Measurements from ENCODE around the gene RERE. TPM values are rescaled to one million over a fixed set of nuclear protein-coding genes. Genes with fewer than 3 reads are reported as not detected.
"Not testable (repeated sequence)": the region's sequence is repeated elsewhere in the genome, so short reads cannot be mapped to it uniquely, and the experiment has no call there.

Gene RERE
- total RNA-seq, 1 donor from 2014 or later, result 215 TPM

DNA sequence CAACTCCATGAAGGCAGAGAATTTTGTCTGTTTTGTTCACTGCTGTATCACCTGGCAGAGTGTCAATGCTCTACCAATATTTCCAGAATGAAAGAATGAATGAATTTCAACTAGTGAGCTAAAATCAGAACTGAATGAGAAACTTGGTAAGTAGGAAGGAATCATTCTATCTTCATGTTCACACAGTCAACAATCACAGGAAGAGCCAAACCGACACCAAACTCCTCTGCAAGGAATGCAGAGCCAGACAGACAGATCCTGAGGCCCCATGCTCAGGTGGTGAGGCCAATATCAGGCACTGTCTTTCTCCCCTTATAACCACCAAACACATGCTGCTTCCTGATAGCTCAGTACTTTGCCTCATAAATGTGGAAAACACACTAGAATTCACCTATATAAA is 360.4 kb downstream of the RERE start:
- DNase-seq (ENCODE audit: low spot score), result no peak

DNA sequence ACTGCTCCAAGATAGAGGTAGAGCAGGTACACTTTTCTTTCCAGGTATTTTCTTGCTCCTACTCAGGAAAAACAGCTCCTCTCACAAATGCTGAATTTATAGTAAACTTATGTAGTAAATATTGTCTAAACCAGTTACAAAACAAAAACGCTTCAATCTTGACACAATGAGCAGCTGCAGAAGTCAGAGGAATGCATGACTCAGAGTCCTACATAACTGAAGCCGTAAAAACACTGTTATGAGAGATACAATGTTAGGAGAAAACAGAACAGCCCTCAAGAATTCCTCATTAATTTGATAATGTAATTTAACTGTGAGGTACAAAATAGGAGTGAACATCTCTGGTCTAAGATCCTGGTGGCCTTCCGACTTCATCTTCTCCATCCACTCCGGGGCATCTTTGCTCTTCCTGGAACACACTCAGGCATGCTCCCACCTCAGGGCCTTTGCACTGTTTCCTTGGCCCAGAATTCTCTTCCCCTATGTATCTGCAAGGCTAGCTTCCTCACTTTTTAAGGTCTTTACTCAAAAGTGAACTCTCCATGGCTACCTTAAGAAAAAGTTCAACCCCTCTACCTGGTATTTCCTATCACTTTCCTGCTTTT is 361.0 kb downstream of the RERE start:
- no peak for DNase-seq (ENCODE audit: low spot score)

DNA sequence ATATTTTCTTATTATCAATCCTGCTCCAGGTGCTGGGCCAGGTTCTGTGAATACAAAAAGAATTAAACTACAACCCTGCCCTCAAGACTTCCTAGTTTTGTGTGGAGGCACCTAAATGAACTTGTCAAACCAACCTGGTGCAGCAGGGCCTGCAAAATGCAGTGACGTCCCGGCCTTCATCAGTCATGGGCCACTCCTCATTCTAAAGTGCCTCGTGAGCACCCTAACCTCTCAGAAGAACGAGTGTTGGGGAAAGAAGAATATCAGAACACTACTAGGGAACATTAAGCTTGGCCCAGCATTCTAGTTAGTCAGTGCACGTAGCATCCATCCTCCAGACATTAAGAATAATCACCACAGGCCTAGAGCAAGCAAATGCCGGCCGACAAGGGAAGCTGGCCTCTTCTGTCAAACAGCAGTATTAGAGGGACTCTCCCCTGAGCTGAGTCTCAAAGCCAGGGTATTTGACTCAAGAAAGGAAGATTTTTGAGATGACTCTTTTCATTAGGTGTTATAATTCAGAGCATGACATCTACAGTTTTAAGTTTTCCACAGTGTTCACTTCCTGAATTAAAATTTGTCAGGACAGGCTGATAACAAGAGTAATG is 361.6 kb downstream of the RERE start:
- no peak for DNase-seq (ENCODE audit: low spot score)

DNA sequence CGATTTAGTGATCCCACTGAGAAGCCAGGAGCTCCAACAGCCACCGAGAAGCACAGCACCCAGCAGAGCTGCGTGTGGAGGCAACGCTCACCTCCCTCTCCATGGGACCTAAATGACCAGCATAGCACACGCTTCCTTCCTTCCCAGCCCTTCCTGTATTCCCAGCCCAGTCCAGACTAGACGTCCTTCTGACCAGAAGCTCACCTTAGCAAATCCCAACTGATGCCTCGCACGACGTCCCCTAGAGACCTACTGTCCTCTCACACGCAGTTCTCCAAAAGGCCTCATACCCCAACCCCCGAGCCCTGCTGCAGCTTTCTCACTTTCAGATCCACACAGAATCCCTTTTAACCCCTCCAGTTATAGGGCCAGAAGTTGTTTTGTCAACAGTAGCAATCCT is 367.1 kb downstream of the RERE start:
- DNase-seq (ENCODE audit: low spot score), result no peak

DNA sequence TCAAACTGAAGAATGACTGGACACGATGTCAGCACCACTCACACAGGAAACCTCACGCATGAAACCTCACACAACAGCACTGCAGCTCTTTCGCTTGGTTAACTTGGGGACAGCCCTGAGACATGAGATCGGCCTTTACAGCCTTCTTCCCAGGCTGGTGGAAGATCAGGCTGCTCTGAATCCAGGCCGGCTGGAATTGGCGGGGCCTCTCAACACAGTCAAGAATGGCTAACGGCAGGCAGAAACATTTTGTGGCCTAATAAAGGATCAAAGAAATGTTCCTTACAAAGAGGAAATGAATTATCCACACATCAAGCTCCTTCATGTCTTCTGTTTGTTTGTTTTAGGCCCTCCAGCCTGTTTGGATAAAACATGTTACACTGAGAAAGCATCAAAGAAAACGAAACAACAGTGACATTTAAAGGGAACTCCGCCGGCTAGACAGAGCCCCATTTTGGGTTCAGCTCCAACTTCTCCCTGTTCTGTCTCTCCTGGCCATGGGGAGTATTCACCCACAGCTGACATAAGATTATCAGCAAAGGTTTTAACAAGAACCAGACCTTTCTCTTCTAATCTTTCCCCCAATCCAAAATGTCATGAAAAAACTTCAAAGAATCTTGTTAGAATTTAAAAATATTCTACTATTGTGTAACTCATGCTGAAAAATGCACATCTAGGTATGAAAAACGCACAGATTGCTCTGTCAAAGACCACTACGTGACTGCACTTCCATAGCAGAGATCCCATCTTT is 368.4 kb downstream of the RERE start:
- no peak for DNase-seq (ENCODE audit: low spot score)

DNA sequence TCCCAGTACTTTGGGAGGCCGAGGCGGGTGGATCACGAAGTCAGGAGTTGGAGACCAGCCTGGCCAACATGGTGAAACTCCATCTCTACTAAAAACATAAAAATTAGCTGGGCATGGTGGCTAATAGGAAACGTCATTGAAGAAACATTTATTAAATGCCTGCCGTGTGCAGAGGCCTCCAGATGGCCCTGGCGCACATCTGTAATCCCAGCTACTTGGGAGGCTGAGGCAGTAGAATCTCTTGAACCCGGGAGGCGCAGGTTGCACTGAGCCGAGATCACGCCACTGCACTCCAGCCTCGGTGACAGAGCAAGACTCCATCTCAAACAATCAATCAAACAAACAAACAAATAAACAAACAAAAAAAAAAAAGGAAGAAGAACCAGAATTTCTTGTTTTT is 368.9 kb downstream of the RERE start:
- not testable (repeated sequence) for DNase-seq (ENCODE audit: low spot score)

DNA sequence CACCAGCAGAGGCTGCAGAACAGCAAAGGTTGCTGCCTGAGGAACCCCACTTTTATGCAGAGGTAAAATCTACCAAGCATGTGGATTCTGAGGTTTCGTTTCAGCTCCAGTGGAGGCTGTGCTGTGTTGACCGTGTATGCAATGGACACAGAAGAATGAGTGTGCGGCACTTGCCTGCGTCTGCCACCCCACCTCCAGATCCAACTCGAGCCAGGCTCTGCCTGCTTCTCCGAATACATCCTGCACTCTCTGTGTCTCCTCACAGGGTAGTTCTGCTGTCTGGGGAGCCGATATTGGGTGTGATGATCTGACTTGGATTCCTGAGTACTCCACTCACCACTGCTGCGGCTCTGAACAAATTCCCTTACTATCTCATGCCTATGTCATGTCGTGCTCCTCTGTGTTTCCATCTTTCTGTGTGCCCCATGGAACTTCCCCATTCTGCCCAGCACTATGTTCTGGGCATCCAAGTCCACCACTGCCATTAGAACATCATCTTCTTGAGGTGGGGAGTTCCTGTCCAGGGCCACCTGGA is 369.8 kb downstream of the RERE start:
- no peak for DNase-seq (ENCODE audit: low spot score)

DNA sequence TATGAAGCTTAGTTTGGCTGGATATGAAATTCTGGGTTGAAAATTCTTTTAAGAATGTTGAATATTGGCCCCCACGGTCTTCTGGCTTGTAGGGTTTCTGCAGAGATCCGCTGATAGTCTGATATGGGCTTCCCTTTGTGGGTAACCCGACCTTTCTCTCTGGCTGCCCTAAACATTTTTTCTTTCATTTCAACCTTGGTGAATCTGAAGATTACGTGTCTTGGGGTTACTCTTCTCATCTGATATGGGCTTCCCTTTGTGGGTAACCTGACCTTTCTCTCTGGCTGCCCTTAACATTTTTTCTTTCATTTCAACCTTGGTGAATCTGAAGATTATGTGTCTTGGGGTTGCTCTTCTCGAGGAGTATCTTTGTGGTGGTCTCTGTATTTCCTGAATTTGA is 371.3 kb downstream of the RERE start:
- DNase-seq (ENCODE audit: low spot score), result not testable (repeated sequence)

DNA sequence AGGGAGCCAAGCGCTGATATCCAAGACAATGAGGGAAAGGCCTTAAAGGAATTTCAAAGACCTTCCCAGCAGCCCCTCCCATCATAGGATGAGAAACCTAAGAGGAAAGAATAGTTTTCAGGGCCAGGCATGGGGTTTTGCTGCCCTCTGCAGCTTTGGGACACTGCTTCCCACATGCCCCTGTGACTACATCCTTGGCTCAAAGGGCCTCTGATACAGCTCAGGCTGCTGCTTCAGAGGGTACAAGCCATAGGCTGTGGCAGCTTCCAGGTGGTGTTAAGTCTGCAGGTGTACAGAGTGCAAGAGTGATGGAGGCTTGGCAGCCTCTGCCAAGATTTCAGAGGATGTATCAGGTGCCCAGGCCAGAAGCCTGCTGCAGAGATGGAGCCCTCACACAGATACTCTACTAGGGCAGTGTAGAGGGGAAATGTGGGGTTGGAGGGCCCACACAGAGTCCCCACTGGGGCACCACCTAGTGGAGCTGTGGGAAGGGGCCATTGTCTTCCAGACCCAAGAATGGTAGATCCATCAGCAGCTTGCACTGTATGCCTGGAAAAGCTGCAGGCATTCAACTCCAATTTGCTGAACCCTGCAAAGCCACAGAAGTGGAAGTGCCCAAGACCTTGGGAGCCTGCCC is 373.8 kb downstream of the RERE start:
- no peak for DNase-seq (ENCODE audit: low spot score)

DNA sequence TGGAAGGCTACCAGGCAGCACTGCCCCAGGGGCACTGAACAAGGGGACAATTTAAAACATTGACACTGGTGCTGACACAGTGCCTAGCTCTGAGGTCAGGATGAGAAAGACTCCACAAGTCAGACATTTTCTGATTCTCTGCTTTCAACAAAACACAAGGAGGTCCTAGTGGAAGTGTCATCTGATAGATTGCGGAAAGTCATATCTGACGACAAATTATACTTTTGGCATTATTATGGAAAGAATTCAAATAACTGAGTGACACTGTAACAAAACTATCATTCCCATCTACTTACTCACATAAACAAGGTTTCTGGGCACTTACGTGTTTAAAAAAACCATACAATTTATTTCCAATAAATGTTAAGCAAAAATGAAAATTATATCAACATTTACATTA is 376.0 kb downstream of the RERE start:
- DNase-seq (ENCODE audit: low spot score), result no peak

DNA sequence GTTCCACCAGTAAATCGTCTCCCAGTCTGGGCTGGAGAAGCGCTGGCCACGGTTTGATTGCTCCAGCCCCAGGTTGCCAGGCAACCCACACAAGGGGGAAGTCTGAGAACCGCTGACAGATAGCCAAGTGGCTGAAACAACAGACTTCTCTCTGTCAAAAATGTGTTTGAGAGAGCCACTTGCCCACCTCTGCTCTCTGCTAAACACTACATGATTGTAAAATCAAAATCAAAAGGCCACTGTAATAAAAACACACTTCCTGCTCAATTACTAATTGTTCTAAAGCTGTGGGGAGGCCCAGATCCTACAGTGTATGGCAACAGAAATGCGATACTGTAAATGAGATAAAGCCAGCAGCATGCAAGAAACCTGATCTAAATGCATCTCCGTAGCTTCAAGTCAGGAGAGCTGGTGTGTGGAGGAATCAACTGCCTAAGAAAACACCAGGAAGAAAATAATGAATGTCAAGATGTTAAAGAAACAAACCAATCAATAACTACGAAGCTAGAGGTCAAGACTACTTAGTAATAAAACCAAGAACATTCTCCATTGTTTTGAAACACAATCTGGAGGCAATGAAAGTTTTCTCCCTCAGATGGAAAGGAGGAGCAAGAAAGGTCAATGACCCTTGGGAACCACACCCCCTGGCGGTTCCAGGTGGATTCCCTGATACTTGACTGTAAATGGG is 378.3 kb downstream of the RERE start:
- DNase-seq (ENCODE audit: low spot score), result no peak

DNA sequence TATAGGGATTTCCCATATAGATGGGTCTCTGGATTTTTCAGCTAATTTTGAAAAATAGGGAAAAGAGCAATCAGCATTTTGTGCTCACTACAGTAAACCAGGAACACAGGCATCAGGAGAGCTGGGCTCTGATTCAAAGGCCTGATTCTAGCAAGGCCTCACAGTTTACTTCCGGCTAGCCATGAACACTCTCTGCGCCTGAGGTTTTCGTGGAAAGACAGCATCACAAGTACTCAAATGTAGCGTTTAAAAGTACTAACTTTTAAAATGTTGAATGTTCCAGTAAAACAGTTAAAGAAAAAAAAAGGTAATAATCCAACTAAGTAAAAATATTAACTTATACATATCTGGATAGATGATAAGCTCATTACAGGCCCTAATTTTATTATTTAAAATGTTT is 379.0 kb downstream of the RERE start:
- DNase-seq (ENCODE audit: low spot score), result no peak

DNA sequence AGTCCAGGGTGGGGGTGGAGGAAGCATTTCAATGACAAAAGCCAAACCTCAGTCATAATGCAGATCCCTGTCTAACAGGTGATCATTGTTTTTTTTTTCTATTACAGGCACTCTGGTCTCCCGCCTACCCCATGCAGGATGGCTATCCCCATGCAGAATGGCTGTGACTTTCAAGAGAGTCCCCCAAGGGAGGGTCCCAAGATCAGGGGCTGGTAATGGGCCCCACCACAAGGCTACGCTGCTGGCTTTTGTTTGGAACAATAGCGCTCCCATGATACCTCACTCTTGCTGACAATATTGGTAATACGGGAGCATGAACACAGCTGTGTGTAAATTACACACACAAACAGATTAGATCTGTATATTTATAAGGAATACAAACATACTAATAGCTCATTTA is 380.1 kb downstream of the RERE start:
- no peak for DNase-seq (ENCODE audit: low spot score)

DNA sequence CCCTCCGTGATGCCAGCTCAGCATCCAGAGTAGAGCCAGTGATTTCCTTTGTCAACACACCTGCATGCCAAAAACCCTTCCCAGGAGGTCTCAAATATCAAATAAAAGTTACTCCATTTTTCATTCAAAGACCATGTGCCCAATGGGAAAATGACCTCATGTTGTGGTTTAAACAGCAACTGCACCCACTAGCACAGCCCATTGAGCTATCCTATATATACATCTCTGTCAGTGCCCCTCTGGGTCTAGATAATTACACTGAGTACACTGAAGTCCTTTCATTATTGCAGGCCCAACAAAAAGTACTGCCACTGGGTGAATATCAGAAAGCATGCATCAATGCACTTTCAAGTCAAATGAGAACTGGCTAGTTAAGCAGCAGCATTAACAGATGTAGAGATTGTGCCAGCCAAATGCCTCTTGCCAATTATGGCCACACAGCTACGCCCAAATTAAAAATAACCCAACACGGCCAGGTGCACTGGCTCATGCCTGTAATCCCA is 381.8 kb downstream of the RERE start:
- DNase-seq (ENCODE audit: low spot score), result no peak

DNA sequence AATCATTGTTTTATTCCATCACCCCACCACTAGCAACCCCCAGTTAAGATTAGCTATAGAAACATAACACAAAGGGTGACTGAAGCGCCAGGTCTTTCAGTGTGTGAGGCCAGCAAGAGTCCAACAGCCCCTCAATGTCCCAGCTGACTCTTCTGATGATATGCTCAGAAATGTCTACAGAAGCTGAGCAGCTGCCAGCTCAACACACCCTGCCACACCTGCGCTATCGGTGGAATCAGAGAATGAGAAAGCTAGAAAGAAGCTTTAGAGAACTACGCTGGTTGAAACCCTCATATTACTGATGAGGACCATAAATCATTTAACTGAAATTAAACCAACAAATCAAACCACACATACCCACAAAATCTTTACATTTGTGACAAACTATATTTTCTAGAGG is 383.3 kb downstream of the RERE start:
- no peak for DNase-seq (ENCODE audit: low spot score)

DNA sequence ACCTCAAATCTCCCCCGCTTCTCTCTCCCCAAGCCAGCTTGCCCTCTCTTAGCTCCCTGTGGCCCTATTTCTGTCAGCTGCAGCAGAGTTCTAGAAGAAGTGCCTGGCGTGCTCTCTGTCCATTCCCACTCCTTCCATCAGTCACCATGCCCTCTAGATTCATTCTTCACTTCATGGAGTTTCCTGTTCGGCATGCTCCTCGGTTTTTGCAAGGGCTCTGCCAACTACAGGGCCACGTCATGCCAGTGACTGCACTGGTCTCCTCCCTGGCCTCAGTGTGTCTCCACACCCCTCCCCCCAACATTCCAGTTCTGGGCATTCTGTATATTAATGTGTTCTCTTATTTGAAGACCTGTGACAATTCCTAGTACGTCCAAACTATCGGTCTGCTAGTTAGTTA is 385.7 kb downstream of the RERE start:
- no peak for DNase-seq (ENCODE audit: low spot score)

DNA sequence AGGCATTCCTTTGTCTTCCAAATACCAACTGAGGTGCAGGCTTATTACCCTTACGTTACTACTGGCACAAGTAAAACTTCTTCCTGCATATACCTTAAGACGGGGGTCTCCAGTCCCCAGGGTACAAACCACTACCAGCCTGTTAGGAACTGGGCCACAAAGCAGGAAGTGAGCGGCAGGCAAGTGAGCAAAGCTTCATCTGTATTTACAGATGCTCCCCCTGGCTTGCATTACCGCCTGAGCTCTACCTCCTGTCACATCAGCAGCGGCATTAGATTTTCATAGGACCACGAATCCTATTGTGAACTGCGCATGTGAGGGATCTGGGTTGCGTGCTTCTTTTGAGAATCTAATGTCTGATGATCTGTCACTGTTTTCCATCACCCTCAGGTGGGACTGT is 386.4 kb downstream of the RERE start:
- DNase-seq (ENCODE audit: low spot score), result no peak

DNA sequence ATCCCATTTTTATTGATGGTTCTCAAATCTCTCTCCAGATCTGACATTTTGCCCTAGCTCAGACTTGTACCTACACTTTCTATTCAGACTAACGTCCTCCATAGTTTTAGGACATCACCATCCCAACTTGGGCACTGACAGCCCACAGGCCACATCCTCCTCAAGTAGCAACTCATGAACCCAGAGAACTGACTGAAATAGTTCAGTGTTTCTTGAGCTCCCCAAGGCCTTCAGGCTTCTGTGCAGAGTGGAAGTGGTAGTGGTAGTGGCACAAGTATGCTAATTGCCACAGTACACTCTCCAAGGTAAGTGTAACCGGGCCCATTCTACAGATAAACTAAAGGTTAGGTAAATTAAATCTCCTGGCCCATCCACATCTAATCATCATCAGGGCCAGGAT is 387.0 kb downstream of the RERE start:
- no peak for DNase-seq (ENCODE audit: low spot score)

DNA sequence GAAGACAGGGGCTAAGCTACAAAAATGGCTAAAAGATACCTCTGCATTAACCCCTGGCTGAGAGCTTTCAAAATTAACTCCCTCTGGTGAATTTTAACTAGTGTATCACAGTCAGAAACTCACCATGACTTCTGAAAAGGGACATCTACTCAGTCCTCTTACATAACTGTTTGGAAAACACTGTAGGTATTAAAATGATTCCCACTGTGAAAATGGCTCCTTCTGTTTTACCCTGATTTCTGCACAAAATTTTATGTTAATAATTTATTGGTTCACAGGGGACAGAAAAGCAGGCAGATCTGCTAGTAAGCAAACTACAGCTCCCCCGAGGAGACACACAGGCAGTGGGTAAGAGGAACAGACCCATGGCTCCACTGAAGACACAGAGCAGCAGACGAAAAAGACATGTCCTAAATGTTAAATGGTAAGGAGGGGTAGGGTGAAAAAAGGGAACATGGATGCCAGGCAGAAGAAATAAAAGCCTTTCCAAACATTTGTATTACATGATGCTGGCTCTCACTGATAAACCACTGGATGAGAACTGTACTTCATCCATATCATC is 387.8 kb downstream of the RERE start:
- DNase-seq (ENCODE audit: low spot score), result no peak

DNA sequence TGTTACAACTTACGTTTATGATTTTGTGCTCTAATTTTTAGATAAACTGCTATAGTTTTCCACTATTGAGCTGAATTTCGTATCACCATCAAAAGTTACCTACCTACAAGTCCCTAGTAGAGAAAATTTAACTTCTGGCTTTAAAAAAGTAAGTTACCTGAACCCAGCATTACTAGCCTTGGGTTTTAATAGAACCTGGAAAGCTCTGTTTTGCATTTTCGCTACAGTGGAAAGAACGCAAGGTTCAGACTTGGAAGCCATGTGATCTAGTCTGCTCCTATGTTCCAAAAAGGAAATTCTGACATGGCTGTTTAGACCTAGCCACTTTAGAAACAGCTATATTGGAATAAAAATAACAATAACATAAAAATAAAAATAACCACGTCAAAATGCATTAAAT is 389.0 kb downstream of the RERE start:
- no peak for DNase-seq (ENCODE audit: low spot score)

DNA sequence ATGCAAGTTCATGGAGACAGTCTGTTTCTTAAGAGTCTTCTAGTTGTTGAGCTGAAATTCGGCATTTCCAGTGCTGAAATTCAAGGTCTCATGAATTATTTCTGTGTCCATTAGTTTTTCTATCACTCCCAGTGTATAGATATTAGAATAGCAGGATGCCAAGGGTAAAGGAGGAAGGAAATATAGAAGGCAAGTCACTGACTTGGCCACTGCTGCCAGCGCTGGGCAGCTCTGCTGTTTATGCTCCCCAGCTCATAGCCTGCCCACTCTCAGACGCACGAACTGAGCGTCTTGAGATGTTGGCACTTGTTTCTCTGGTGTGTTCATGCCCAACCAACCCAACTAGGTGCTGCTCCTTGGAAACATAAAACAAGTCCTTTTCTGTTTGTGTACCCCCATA is 389.5 kb downstream of the RERE start:
- DNase-seq (ENCODE audit: low spot score), result no peak

DNA sequence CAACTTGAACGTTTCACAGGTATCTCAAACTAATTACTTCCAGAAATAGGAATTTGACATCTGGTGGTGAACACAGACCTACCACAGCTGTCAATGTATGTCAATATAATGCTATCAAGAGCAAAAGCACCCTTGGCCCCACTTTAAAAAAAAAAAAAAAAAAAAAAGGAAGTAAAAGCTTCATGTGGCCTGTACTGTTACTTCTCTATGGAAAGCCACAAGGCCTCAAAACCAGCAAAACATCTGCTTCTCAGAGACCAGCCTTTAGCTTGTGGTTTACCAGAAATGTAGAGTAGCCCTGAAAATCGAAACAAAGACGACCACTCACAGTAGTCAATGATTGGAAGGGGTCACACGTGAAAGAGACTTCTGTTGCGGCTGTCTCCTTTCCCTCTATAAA is 389.9 kb downstream of the RERE start:
- no peak for DNase-seq (ENCODE audit: low spot score)
